ENCODE results near the gene ACOXL.

Gene ACOXL

GRCh38 chr2:110718990-110719389 lies 13.4 kb upstream of the ACOXL start:
- no peak for DNase-seq

- DNase-seq = no peak
Measured at GRCh38 chr2:110720547-110720946, 11.8 kb upstream of the ACOXL start.

DNA sequence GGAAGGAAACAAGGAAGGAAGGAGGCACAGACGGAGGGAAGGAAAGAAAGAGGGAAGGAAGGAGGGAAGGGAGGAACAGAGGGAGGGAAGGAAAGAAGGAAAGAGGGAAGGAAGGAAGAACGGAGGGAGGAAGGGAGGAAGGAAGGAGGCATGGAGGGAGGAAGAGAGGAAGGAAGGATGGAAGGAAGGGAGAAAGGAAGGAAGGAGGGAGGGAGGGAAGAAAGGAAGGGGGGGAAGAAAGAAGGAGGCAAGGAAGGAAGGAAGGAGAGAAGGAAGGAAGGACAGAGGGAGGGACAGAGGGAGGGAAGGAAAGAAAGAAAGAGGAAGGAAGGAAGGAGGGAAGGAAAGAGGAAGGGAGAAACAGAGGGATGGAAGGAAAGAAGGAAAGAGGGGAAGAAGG lies 7.6 kb upstream of the ACOXL start:
- DNase-seq = no peak

DNA sequence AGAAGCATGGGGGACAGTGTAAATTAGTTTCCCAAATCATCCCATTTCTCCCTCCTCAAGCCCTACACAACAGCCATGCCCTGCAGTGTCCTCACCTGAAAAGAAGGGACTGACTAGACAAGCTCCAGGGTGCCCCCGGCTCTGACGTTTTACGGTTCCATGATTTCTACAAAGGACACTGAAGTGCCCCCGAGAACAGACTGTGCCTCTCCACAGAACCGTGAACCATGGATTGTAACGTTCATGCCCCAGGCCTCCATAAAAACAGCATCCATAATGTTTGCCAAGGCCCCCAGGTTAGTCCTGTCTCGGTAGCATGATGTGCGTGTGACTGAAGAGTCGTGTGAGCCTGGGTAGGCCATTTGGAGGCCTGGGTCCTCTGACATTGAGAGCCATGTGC lies 7.0 kb upstream of the ACOXL start:
- no peak for DNase-seq

DNA sequence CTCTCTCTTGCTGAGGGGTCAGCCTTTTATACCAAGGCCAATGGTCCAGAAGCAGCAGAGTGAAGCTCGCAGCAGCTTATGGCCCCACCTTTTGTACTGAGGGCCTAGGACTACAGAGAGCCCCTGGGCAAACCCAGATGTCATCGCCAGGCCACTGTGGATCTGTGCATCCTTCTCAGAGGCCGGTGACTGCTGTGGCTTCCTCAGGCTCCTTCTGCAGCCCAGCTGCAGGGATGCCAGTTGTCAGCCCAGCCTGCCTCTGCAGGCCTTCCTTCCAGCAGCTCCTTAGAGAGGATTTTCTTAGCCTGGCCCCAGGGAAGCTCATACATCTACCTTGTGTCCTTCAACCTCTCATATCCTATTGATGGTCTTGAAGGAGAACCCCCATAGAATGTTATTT lies 6.5 kb upstream of the ACOXL start:
- DNase-seq = no peak

GRCh38 chr2:110726285-110726684 lies 6.1 kb upstream of the ACOXL start:
- no peak for DNase-seq

GRCh38 chr2:110727923-110728322 lies 4.5 kb upstream of the ACOXL start:
- DNase-seq = no peak

DNA sequence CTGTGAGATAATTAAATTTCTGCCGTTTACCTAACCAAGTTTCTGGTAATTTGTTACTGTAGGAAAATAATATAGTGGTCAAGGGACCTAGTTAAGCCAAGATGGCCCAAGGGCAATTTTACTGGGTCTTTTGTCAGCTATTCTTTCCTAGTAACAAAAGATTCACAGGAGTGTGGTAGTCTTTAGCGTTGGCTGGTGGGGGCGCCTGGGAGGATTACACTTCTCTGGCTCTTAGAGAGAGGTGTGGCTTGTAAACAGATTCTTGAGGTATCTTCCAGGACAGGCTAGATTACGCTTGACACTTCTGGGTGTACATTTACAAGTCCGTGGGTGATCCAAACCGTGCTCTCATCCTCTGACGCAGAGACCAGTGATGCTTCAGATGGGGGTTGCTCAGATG lies 3.3 kb upstream of the ACOXL start:
- DNase-seq = no peak

GRCh38 chr2:110731064-110731463 lies 1.3 kb upstream of the ACOXL start:
- no peak for DNase-seq

- no peak for DNase-seq
Measured at GRCh38 chr2:110735366-110735765, 3.0 kb downstream of the ACOXL start.

DNA sequence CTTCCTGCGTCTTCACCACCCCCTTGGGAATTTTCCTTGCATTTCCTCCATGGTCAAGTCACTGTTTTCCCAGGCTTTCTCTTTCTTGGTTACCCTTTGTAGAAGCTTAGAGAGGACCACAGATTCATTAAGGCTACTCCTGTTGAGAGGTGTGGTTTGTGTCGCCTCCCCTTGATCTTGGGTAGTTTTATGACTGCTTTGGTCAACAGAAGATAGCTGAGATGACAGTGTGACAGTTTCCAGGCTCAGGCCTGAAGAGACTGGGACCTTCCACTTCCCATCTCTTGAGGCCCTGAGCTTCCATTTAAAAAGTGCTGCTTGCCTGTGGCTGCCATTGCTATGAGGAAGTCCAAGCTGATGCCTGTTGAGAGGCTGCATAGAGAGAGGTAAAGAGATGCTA lies 5.4 kb downstream of the ACOXL start:
- DNase-seq = no peak

DNA sequence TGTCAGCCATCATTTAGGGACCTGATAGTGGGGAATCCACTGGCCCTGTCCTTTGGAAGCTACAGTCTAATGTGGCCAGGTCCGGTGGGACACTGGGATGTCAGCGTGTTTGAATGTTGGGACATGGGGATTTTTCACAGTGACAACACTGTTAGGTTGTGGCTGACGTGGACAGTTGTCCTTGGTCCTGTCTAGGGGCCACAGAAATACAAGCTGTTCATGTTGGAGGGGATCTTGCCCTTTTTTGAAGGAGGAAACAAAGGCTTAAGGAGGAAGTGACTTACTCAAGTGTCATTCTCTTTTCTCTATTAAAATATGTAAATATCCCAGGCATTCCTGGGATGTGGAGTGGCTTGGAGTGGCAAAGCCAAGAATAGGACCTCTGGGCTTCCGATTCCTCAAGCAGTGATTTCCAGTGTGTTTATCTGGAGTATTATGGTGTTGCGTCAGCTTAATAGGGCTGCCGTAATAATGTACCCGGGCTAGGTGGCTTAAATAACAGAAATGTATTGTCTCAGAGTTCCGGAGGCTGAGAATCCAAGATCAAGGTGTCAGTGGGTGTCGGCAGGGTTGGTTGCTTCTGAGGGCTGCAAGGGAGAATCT lies 8.5 kb downstream of the ACOXL start:
- no peak for DNase-seq

- DNase-seq = no peak
Measured at GRCh38 chr2:110741491-110741980, 9.2 kb downstream of the ACOXL start.

- no peak for DNase-seq
Measured at GRCh38 chr2:110742412-110742811, 10.0 kb downstream of the ACOXL start.

- DNase-seq = no peak
Measured at GRCh38 chr2:110743600-110743999, 11.2 kb downstream of the ACOXL start.

DNA sequence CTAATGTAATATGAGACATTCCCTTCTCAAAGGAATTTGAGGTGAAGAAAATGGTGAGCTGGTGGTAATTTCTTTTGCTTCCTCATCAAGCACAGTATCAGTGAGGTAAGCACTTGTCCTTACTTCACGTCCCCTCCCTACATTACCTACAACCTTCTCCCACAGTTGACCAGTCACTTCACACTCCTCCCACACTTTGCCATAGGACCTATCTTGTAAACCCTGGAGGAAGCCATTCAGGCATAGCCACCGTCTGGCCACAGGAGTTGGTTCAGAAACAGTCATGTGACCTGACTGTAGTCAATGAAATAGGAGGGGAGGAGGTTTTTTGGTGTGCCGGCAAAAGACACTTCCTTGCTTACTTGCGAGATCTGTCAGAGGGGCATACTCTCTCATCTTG lies 12.1 kb downstream of the ACOXL start:
- DNase-seq = no peak

DNA sequence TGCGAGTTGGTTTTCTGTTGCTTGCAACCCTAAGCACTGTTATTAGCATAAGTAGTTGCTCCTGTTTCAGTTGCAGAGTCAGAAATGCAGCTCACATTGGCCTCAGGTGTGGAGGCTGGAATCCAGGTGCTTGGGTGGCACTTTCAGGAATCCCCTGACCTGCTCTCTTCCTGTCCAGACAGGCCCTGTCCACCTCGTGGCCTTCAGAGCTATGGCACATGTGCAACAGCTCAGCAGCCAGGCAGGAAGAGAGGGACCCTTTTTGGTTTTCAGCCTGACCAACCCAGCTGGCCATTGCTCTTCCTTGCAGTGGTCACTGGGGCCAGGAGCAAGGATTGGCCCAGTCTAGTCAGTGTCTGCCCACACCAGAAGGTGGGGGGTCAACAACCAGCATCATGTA lies 12.7 kb downstream of the ACOXL start:
- no peak for DNase-seq

DNA sequence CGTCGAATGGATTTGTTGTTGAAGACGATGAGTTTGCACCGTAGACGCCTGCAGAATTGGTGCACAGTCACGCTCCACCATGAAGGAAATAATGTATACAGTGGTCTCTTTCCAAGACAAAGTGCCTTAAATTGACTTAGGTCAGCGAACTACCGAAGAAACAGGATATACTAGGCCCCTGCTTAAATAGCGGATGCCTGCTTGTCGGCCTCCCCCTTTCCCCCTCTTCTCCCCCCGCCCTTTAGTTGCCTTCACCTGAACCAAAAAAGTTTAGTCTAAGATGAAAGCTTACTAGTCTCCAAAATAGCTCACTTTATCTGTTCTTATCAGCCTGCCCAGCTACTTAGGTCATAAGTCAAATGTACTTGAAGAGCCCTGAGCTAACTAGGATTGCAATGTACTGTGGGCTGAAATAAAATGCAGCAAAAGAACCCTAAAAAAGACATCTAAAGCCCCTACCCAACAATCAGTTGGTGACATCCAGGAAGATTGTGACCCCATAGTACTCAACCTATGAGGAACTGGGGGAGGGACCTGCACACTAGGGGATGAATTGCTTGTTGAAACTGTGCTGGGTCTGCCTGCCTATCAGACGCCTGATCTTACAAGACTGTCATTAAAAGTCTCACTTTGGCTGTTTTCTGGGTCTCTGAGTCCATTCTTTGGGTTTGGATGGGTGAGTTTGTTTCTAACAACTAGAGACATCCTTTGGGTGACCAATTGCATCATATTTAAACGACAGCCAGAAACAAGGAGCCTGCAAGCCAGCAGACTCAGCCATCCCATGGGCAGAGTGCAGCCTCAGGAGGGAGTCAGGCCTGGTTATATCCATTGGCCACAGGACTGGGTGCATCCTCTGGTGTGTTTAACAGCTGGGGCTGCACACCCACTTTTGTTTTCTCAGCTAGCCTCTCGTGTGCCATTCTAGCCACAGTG lies 14.5 kb downstream of the ACOXL start:
- DNase-seq = no peak

DNA sequence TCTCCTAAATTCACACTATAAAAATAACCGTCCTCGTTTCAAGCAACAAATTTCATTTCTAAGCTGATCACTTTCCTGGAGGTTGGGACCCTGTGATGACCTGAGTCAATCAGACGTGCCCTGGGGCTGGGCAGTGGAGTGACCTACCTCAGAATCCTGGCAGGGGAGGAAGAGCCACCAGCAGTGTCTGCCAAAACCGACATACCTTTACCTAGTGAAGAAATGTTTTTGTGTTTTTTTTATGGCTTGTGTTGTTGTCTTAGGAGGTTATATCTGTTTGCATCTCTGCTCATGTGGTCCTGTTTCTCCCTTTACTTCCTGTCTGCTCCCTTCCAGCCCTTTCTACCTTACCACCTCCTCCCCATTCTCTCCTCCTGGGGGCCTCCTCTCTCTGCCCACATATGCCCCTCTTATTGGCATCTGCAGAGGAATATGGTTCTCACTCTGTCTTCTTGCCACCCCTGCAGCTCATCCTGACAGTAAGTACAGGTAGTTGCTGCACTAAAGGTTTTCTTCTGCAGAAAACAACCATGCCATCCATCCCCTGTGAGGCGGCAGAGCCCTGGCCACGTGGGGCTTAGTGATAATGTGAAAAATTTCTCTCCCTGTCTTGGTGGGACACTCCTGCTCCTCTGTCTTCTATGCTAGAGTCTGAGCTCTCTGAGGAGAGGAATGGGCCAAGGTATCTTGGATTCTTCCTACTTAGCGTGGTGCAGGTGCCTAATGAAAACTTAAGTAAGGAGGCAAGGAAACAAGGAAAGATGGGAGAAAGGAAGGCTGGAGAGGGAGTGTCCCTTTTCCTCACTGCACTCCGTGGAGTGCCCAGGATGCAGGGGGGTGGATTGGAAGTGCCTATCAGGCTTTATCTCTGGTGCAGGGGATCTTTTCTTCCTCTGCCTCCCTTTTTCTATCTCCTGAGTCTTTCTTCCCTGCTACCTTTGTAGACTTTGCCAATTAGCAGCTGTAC lies 15.4 kb downstream of the ACOXL start:
- DNase-seq = no peak

- peak; percentile 49 for DNase-seq
Measured at GRCh38 chr2:110748489-110748867, 16.1 kb downstream of the ACOXL start.

DNA sequence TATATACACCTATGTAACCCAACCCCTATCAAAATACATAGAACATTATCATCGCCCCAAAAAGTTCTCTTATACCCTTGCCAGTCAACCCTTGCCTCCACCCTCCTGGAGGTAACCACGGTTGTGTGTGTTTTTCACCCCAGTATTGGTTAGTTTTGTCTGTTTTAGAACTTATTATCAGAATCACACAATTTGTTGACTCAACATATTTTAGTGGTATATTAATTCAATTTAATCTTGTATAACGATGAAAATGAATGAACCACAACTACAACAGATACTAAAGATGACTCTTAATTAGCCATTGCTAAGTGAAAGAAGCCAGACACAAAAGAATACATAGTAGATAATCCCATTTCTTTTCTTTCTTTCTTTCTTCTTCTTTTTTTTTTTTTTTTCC lies 19.3 kb downstream of the ACOXL start:
- no peak for DNase-seq

GRCh38 chr2:110752871-110753270 lies 20.5 kb downstream of the ACOXL start:
- no peak for DNase-seq

DNA sequence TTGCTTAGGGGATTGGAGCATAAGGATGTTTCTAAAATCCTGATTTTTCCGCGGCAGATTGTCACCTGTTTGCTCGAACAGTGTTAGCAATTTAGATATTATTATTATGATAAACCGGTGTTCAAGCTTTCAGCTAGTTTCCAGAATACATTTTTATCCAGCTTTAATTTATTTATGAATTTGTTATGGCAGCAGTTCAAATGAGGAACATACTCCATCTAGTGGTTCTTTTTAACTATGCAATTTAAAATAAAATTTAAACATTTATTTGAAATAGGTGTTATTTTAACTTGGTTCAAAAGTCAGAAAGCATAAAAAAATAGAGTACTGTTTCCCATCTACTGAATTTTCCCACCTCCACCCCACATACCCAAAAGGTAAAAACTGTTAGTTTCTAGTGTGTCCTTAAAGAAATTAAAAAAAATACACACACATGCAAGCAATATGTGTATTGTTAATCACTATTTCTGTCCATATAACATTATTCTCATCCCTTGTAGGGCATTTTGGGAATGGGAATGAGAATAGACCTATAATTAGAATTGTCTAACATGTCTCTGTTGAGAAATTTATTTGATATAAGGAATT lies 23.2 kb downstream of the ACOXL start:
- no peak for DNase-seq
